H9 (cell line): Measurements from ENCODE around the gene TSNAXIP1. TPM values are rescaled to one million over a fixed set of nuclear protein-coding genes. Genes with fewer than 3 reads are reported as not detected.

ENCODE experiments used
- DNase-seq: peaks from one replicate; pipeline ENCODE4 v3.0.0-alpha.2; 2017
- H2AFZ ChIP-seq: one replicate; pipeline ENCODE4 v1.6.1; 2013; ENCODE audit warnings: mild to moderate bottlenecking, low read length, control low read depth, moderate library complexity
- H2AK5ac ChIP-seq: 2 replicates; pipeline ENCODE4 v1.6.1; 2013; ENCODE audit warnings: low read length, control low read depth, mixed read lengths; ENCODE audit not compliant: insufficient read length
- H2BK120ac ChIP-seq: one replicate; pipeline ENCODE4 v1.6.1; 2013; ENCODE audit warnings: low read depth, mild to moderate bottlenecking, low read length, control low read depth, inconsistent platforms; ENCODE audit not compliant: poor library complexity, severe bottlenecking
- H2BK12ac ChIP-seq: 2 replicates; pipeline ENCODE4 v1.6.1; 2013; ENCODE audit warnings: low read length, control low read depth, mixed read lengths, low read depth; ENCODE audit not compliant: insufficient read length
- H2BK15ac ChIP-seq: 2 replicates; pipeline ENCODE4 v1.6.1; 2013; ENCODE audit warnings: low read depth, low read length, control low read depth
- H2BK20ac ChIP-seq: one replicate; pipeline ENCODE4 v1.6.1; 2013; ENCODE audit warnings: low read depth, mild to moderate bottlenecking, low read length, control low read depth, inconsistent platforms; ENCODE audit not compliant: poor library complexity, severe bottlenecking
- H2BK5ac ChIP-seq: 2 replicates; pipeline ENCODE4 v1.6.1; 2013; ENCODE audit warnings: low read length, control low read depth, mixed read lengths; ENCODE audit not compliant: insufficient read length
- H3K14ac ChIP-seq: 2 replicates; pipeline ENCODE4 v1.6.1; 2013; ENCODE audit warnings: low read length, control low read depth; ENCODE audit not compliant: insufficient read depth
- H3K18ac ChIP-seq: 2 replicates; pipeline ENCODE4 v1.6.1; 2013; ENCODE audit warnings: low read depth, mild to moderate bottlenecking, mixed read lengths, low read length, control low read depth; ENCODE audit not compliant: insufficient read length
- H3K23ac ChIP-seq: 2 replicates; pipeline ENCODE4 v1.6.1; 2013; ENCODE audit warnings: low read length, control low read depth, mixed read lengths, low read depth; ENCODE audit not compliant: insufficient read length
- H3K23me2 ChIP-seq: 2 replicates; pipeline ENCODE4 v1.6.1; 2013; ENCODE audit warnings: low read depth, mild to moderate bottlenecking, mixed read lengths, low read length, control low read depth; ENCODE audit not compliant: insufficient read length, poor library complexity, severe bottlenecking
- H3K27ac ChIP-seq: 2 replicates; pipeline ENCODE4 v1.5.1; 2013; ENCODE audit warnings: low read length, control low read depth, mixed read lengths, low read depth; ENCODE audit not compliant: insufficient read length
- H3K27me3 ChIP-seq: 2 replicates; pipeline ENCODE4 v1.6.1; 2013; ENCODE audit warnings: low read length, control low read depth, inconsistent platforms; ENCODE audit not compliant: insufficient read depth
- H3K4ac ChIP-seq: 2 replicates; pipeline ENCODE4 v1.6.1; 2013; ENCODE audit warnings: low read depth, mild to moderate bottlenecking, control low read depth, inconsistent platforms, low read length, moderate library complexity
- H3K4me1 ChIP-seq: 2 replicates; pipeline ENCODE4 v1.6.1; 2013; ENCODE audit warnings: low read length, control low read depth, inconsistent platforms; ENCODE audit not compliant: insufficient read depth
- H3K4me2 ChIP-seq: 2 replicates; pipeline ENCODE4 v1.6.1; 2013; ENCODE audit warnings: low read length, control low read depth, mixed read lengths; ENCODE audit not compliant: insufficient read length, insufficient read depth
- H3K56ac ChIP-seq: 2 replicates; pipeline ENCODE4 v1.6.1; 2013; ENCODE audit warnings: low read depth, mild to moderate bottlenecking, mixed read lengths, low read length, control low read depth; ENCODE audit not compliant: insufficient read length
- H3K79me1 ChIP-seq: 2 replicates; pipeline ENCODE4 v1.6.1; 2013; ENCODE audit warnings: low read depth, mild to moderate bottlenecking, moderate library complexity, low read length, control low read depth, inconsistent platforms; ENCODE audit not compliant: insufficient read depth, poor library complexity, severe bottlenecking
- H3K79me2 ChIP-seq: 2 replicates; pipeline ENCODE4 v1.6.1; 2013; ENCODE audit warnings: low read length, control low read depth, inconsistent platforms; ENCODE audit not compliant: insufficient read depth
- H3K9ac ChIP-seq: 2 replicates; pipeline ENCODE4 v1.6.1; 2013; ENCODE audit warnings: low read length, control low read depth, mixed read lengths; ENCODE audit not compliant: insufficient read length; ENCODE audit errors: extremely low read depth
- H3K9me3 ChIP-seq: one replicate; pipeline ENCODE4 v1.6.1; 2013; ENCODE audit warnings: low read depth, low read length, inconsistent platforms; ENCODE audit not compliant: control insufficient read depth
- H3T11ph ChIP-seq: one replicate; pipeline ENCODE4 v1.6.1; 2013; ENCODE audit warnings: mild to moderate bottlenecking, low read length, control low read depth, inconsistent platforms
- H4K20me1 ChIP-seq: one replicate; pipeline ENCODE4 v1.6.1; 2013; ENCODE audit not compliant: control insufficient read depth, insufficient read length, insufficient read depth
- H4K5ac ChIP-seq: 2 replicates; pipeline ENCODE4 v1.6.1; 2013; ENCODE audit warnings: low read depth, mild to moderate bottlenecking, mixed read lengths, low read length, control low read depth; ENCODE audit not compliant: insufficient read length
- H4K8ac ChIP-seq: replicated peaks from 2 replicates; pipeline ENCODE4 v1.6.1; 2013; ENCODE audit warnings: low read length, control low read depth, mixed read lengths, low read depth; ENCODE audit not compliant: insufficient read length
- H4K91ac ChIP-seq: 2 replicates; pipeline ENCODE4 v1.6.1; 2013; ENCODE audit warnings: low read depth, mild to moderate bottlenecking, moderate library complexity, mixed read lengths, low read length, control low read depth; ENCODE audit not compliant: insufficient read length
- H3K27ac Mint-ChIP-seq, 3 experiments: 2 replicates in 2 of 3; 3 replicates in 1 of 3; pipeline ENCODE4 v1.8.0; 2020 to 2021; ENCODE audit warnings: mixed read lengths in 3 of 3, mild to moderate bottlenecking in 1 of 3, moderate library complexity in 1 of 3
- H3K27me3 Mint-ChIP-seq: 2 replicates; pipeline ENCODE4 v1.8.0; 2021; ENCODE audit warnings: low read depth, mild to moderate bottlenecking, moderate library complexity, mixed read lengths
- H3K36me3 Mint-ChIP-seq, 3 experiments: 2 replicates in 2 of 3; 3 replicates in 1 of 3; pipeline ENCODE4 v1.8.0; 2020 to 2021; ENCODE audit warnings: low read depth in 3 of 3, mixed read lengths in 3 of 3; ENCODE audit not compliant: insufficient read depth in 1 of 3
- H3K4me1 Mint-ChIP-seq, 2 experiments: 2 replicates each; pipeline ENCODE4 v1.8.0; 2020; ENCODE audit warnings: mixed read lengths in 2 of 2
- H3K4me3 Mint-ChIP-seq, 2 experiments: 2 replicates in 1 of 2; 3 replicates in 1 of 2; pipeline ENCODE4 v1.8.0; 2020 to 2021; ENCODE audit warnings: mild to moderate bottlenecking in 2 of 2, mixed read lengths in 2 of 2, moderate library complexity in 1 of 2
- H3K9me3 Mint-ChIP-seq, 2 experiments: 2 replicates in 1 of 2; 3 replicates in 1 of 2; pipeline ENCODE4 v1.8.0; 2020; ENCODE audit warnings: mild to moderate bottlenecking in 2 of 2, mixed read lengths in 2 of 2, moderate library complexity in 1 of 2
- WGBS: extraction: QIAGEN DNeasy Blood & Tissue Kit; methylation state at CpG from one replicate; pipeline ENCODE4 v1.1.7; 2013; ENCODE audit warnings: missing lambda C conversion rate, low lambda C conversion rate, mixed read lengths; ENCODE audit not compliant: insufficient read length; ENCODE audit errors: extremely low coverage; 5-methylcytosine and 5-hydroxymethylcytosine counted together
- total RNA-seq: library from RNA; stranded (reverse); gene quantifications from 2 replicates; pipeline ENCODE4 v1.2.1, GENCODE V29; 2021
- TF ChIP-seq, protein P1 (sequence below): fragments of 200-600 bp; sonication (generic); conservative IDR thresholded peaks from 3 replicates; pipeline ENCODE4 v1.8.0; 2021; ENCODE audit warnings: antibody characterized with exemption, mild to moderate bottlenecking

The TSNAXIP1 gene
- total RNA-seq, 1 experiment from 2014 or later: 1.3 TPM

DNA sequence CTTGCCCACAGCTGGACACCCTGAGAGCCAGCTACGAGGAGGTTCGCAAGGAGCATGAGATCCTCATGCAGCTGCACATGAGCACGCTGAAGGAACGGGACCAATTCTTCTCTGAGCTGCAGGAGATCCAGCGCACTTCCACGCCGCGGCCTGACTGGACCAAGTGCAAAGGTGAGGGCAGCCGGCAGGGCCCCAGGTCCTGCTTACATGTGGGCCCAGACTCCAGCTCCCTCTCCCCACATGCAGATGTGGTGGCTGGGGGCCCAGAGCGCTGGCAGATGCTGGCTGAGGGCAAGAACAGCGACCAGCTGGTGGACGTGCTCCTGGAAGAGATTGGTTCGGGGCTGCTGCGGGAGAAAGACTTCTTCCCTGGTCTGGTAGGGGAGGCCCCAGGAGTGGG lies 19.2 kb downstream of the TSNAXIP1 start:
- H3K56ac ChIP-seq: no peak overlapping the region
- no peak overlapping the region for H4K5ac ChIP-seq
- H3K18ac ChIP-seq: no peak overlapping the region
- no peak overlapping the region for H2AFZ ChIP-seq
- H3K27me3 Mint-ChIP-seq: peaks cover 2% of the 10 kb centered on the region; the same call in 1 of the 2 replicates
- no peaks in the 10 kb centered on the region for H3K9me3 ChIP-seq
- peaks cover 12 to 15% of the 10 kb centered on the region in 2 experiments for H3K4me1 Mint-ChIP-seq
- H3K27me3 ChIP-seq: no peaks in the 10 kb centered on the region
- H2BK15ac ChIP-seq: no peak overlapping the region
- no peaks in the 10 kb centered on the region for H3K9me3 Mint-ChIP-seq
- TF ChIP-seq, protein P1, sequence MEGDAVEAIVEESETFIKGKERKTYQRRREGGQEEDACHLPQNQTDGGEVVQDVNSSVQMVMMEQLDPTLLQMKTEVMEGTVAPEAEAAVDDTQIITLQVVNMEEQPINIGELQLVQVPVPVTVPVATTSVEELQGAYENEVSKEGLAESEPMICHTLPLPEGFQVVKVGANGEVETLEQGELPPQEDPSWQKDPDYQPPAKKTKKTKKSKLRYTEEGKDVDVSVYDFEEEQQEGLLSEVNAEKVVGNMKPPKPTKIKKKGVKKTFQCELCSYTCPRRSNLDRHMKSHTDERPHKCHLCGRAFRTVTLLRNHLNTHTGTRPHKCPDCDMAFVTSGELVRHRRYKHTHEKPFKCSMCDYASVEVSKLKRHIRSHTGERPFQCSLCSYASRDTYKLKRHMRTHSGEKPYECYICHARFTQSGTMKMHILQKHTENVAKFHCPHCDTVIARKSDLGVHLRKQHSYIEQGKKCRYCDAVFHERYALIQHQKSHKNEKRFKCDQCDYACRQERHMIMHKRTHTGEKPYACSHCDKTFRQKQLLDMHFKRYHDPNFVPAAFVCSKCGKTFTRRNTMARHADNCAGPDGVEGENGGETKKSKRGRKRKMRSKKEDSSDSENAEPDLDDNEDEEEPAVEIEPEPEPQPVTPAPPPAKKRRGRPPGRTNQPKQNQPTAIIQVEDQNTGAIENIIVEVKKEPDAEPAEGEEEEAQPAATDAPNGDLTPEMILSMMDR: no peak
- no peak overlapping the region for H2BK12ac ChIP-seq
- no peak overlapping the region for H2AK5ac ChIP-seq
- no peak overlapping the region for H3K23ac ChIP-seq
- no peak overlapping the region for H4K8ac ChIP-seq
- no peak overlapping the region for H3K27ac Mint-ChIP-seq
- H3K36me3 Mint-ChIP-seq: peaks cover 20 to 51% (median 51%) of the 10 kb centered on the region in 3 experiments; a peak in 6 of 7 replicates
- no peak overlapping the region for H2BK20ac ChIP-seq
- H3K4me3 Mint-ChIP-seq: no peak overlapping the region
- no peak for DNase-seq
- H3K27ac ChIP-seq: no peak overlapping the region
- no peak overlapping the region for H2BK5ac ChIP-seq
- H3K14ac ChIP-seq: no peak overlapping the region; the same call in 1 of the 2 replicates
- no peak overlapping the region for H3T11ph ChIP-seq
- H3K4ac ChIP-seq: no peak overlapping the region
- H3K4me2 ChIP-seq: no peak overlapping the region
- no peaks in the 10 kb centered on the region for H3K4me1 ChIP-seq
- no CpG with 5 or more reads among the region's 14 CpGs for WGBS
- no peak overlapping the region for H3K9ac ChIP-seq
- H3K23me2 ChIP-seq: no peaks in the 10 kb centered on the region
- no peaks in the 10 kb centered on the region for H3K79me1 ChIP-seq
- H4K91ac ChIP-seq: no peak overlapping the region
- no peaks in the 10 kb centered on the region for H3K79me2 ChIP-seq
- no peaks in the 10 kb centered on the region for H4K20me1 ChIP-seq
- H2BK120ac ChIP-seq: no peak overlapping the region
